OCI-LY3 (cell line): Measurements from ENCODE around the gene TRDN.

Experiments used
- H2AFZ ChIP-seq: fragments of 200-600, 300-600 bp; shearing (Covaris generic); 2 replicates; pipeline ENCODE4 v1.6.0; 2014; ENCODE audit warnings: antibody characterized with exemption, low read depth, low read length
- H3K27ac ChIP-seq: fragments of 200-600, 300-600 bp; sonication (generic); 2 replicates; pipeline ENCODE4 v1.5.1; 2014; ENCODE audit warnings: mild to moderate bottlenecking, low read length, moderate library complexity, mixed read lengths
- H3K27me3 ChIP-seq: fragments of 200-600, 300-600 bp; sonication (generic); 2 replicates; pipeline ENCODE4 v1.6.1; 2014; ENCODE audit warnings: low read depth, low read length, mixed read lengths
- H3K36me3 ChIP-seq: fragments of 200-600, 300-600 bp; sonication (generic); replicated peaks from 2 replicates; pipeline ENCODE3; 2014; ENCODE audit warnings: low read depth, low read length, mixed read lengths
- H3K4me1 ChIP-seq: fragments of 300-600, 200-600 bp; sonication (generic); 2 replicates; pipeline ENCODE4 v1.6.1; 2014; ENCODE audit warnings: low read length, mixed read lengths
- H3K4me2 ChIP-seq: fragments of 200-600, 300-600 bp; sonication (generic); 2 replicates; pipeline ENCODE4 v1.6.1; 2014; ENCODE audit warnings: low read length, mixed read lengths
- H3K4me3 ChIP-seq: fragments of 300-600, 200-600 bp; sonication (generic); 2 replicates; pipeline ENCODE4 v1.5.1; 2014; ENCODE audit warnings: antibody characterized with exemption, mild to moderate bottlenecking, low read length, moderate library complexity
- H3K79me2 ChIP-seq: fragments of 300-600, 200-600 bp; shearing (Covaris generic); 2 replicates; pipeline ENCODE4 v1.6.1; 2014; ENCODE audit warnings: mild to moderate bottlenecking, low read length, mixed read lengths
- H3K9ac ChIP-seq: fragments of 300-600, 200-600 bp; shearing (Covaris generic); 2 replicates; pipeline ENCODE4 v1.6.0; 2014; ENCODE audit warnings: mild to moderate bottlenecking, low read length, moderate library complexity
- H3K9me3 ChIP-seq: fragments of 200-600, 300-600 bp; shearing (Covaris generic); 2 replicates; pipeline ENCODE4 v1.6.1; 2014; ENCODE audit warnings: low read length, mixed read lengths; ENCODE audit not compliant: insufficient read depth
- H4K20me1 ChIP-seq: fragments of 200-600, 300-600 bp; sonication (generic); 2 replicates; pipeline ENCODE4 v1.6.1; 2016; ENCODE audit warnings: low read length, mixed read lengths; ENCODE audit not compliant: insufficient read depth
- CTCF ChIP-seq: fragments of 200-600, 300-600 bp; sonication (generic); IDR thresholded peaks from 2 replicates; pipeline ENCODE4 v1.5.1; 2014; ENCODE audit warnings: antibody characterized with exemption, low read length, low read depth
- EZH2phosphoT487 ChIP-seq: fragments of 200-600 bp; shearing (Covaris generic); IDR thresholded peaks from 2 replicates; pipeline ENCODE4 v1.6.1; 2018; ENCODE audit warnings: antibody characterized with exemption, mixed run types, low read depth

The TRDN gene

GRCh38 chr6:123655521-123656306 lies 19.0 kb upstream of the TRDN start:
- TF ChIP-seq EZH2phosphoT487, result no peak
- TF ChIP-seq CTCF, result no peak
- Histone ChIP-seq H3K79me2 (no peaks in the 10 kb centered on the region), H3K36me3 (no peaks in the 10 kb centered on the region), H3K4me3 (peak overlapping the region; percentile 63), H3K9ac (peak overlapping the region; percentile 14), H3K4me2 (peak overlapping the region; percentile 79), H3K4me1 (peaks cover 6% of the 10 kb centered on the region; the same call in 1 of the 2 replicates), H3K9me3 (no peaks in the 10 kb centered on the region), H2AFZ (peak overlapping the region; percentile 68), H3K27ac (no peak overlapping the region), H4K20me1 (no peaks in the 10 kb centered on the region), H3K27me3 (no peaks in the 10 kb centered on the region)

GRCh38 chr6:123648723-123649122 lies 12.0 kb upstream of the TRDN start:
- no peaks in the 10 kb centered on the region for H3K36me3 ChIP-seq
- H3K27me3 ChIP-seq, result no peaks in the 10 kb centered on the region
- H3K9ac ChIP-seq, result no peak overlapping the region
- no peaks in the 10 kb centered on the region for H3K4me1 ChIP-seq
- no peaks in the 10 kb centered on the region for H4K20me1 ChIP-seq
- H3K4me3 ChIP-seq, result no peak overlapping the region
- TF ChIP-seq EZH2phosphoT487 (no peak), CTCF (no peak)
- no peak overlapping the region for H2AFZ ChIP-seq
- no peak overlapping the region for H3K27ac ChIP-seq
- no peak overlapping the region for H3K4me2 ChIP-seq
- no peaks in the 10 kb centered on the region for H3K79me2 ChIP-seq
- no peaks in the 10 kb centered on the region for H3K9me3 ChIP-seq

- H3K27me3 ChIP-seq, result no peaks in the 10 kb centered on the region
- H3K79me2 ChIP-seq, result no peaks in the 10 kb centered on the region
- H2AFZ ChIP-seq, result no peak overlapping the region
- no peaks in the 10 kb centered on the region for H3K36me3 ChIP-seq
- H3K9me3 ChIP-seq, result no peaks in the 10 kb centered on the region
- H4K20me1 ChIP-seq, result no peaks in the 10 kb centered on the region
- H3K4me1 ChIP-seq, result no peaks in the 10 kb centered on the region
- H3K4me2 ChIP-seq, result no peak overlapping the region
- no peak overlapping the region for H3K4me3 ChIP-seq
- H3K27ac ChIP-seq, result no peak overlapping the region
- no peak for TF ChIP-seq CTCF
- no peak for TF ChIP-seq EZH2phosphoT487
- H3K9ac ChIP-seq, result no peak overlapping the region
Observed at GRCh38 chr6:123648020-123648580, 11.3 kb upstream of the TRDN start.

GRCh38 chr6:123641497-123641896 lies 4.7 kb upstream of the TRDN start:
- H3K27me3 ChIP-seq, result no peaks in the 10 kb centered on the region
- no peak for TF ChIP-seq EZH2phosphoT487
- no peak for TF ChIP-seq CTCF
- no peaks in the 10 kb centered on the region for H3K9me3 ChIP-seq
- no peaks in the 10 kb centered on the region for H3K4me1 ChIP-seq
- no peak overlapping the region for H3K27ac ChIP-seq
- no peak overlapping the region for H3K4me2 ChIP-seq
- no peak overlapping the region for H3K9ac ChIP-seq
- H2AFZ ChIP-seq, result no peak overlapping the region
- no peaks in the 10 kb centered on the region for H4K20me1 ChIP-seq
- H3K36me3 ChIP-seq, result no peaks in the 10 kb centered on the region
- no peaks in the 10 kb centered on the region for H3K79me2 ChIP-seq
- H3K4me3 ChIP-seq, result no peak overlapping the region
